Adrenal gland (tissue), 5 donors: ENCODE measurements around the gene TATDN2.

Source experiments
- CTCF ChIP-seq, 6 experiments: fragments of 450-650 bp in 4 of 6; fragments of 200-600 bp in 2 of 6; sonication (generic) in 1 of 6; IDR thresholded peaks; 1 replicate in 5 of 6; 2 replicates in 1 of 6; pipeline versions ENCODE4 v1.5.1 to v1.8.0; 2016 to 2021; ENCODE audit warnings: antibody characterized with exemption in 6 of 6, mild to moderate bottlenecking in 2 of 6, moderate library complexity in 1 of 6
- POLR2A ChIP-seq, 2 donors: fragments of 450-650 bp; IDR thresholded peaks; one replicate each; pipeline ENCODE4 v1.6.1; 2017; ENCODE audit warnings: antibody characterized with exemption in 2 of 2, mild to moderate bottlenecking in 2 of 2, moderate library complexity in 1 of 2
- donor health status: DM: no; HTN: no; CAD: no.

- no peak for TF ChIP-seq CTCF (IDR thresholded peaks at IDR 0.05)
- TF ChIP-seq POLR2A (IDR thresholded peaks at IDR 0.05) = no peak
These were observed 7.6 kb downstream of the TATDN2 start for GRCh38 chr3:10255835-10256234.
